Measurements from ENCODE around the gene CALN1. TPM values are rescaled to one million over a fixed set of nuclear protein-coding genes. Genes with fewer than 3 reads are reported as not detected.

The CALN1 gene
- total RNA-seq, 1 donor from 2014 or later, result not detected

DNA sequence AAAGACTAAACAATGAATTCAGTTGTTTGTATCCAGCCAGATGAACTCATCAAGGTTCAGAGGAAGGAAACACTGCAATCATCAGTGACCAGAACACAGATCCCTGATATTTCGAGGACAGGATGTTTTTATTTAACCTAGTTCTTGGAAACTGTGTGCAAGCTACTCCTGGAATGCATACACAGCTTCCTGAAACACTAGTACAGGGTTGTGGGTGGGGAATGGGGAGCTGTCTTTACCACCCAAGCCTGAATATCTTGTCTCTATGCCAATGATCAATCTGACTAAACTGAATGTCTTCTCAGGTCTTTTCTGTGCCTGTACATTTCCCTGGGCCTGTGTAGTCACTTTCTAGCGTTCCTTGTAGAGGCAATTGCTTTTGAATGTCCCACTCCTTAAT, 374.6 kb downstream of the CALN1 start:
- no peak overlapping the region for H3K4me3 ChIP-seq (ENCODE audit: low read depth, low read length)
- DNase-seq (ENCODE audit: low read depth), result no peak
- TF ChIP-seq, protein P1, sequence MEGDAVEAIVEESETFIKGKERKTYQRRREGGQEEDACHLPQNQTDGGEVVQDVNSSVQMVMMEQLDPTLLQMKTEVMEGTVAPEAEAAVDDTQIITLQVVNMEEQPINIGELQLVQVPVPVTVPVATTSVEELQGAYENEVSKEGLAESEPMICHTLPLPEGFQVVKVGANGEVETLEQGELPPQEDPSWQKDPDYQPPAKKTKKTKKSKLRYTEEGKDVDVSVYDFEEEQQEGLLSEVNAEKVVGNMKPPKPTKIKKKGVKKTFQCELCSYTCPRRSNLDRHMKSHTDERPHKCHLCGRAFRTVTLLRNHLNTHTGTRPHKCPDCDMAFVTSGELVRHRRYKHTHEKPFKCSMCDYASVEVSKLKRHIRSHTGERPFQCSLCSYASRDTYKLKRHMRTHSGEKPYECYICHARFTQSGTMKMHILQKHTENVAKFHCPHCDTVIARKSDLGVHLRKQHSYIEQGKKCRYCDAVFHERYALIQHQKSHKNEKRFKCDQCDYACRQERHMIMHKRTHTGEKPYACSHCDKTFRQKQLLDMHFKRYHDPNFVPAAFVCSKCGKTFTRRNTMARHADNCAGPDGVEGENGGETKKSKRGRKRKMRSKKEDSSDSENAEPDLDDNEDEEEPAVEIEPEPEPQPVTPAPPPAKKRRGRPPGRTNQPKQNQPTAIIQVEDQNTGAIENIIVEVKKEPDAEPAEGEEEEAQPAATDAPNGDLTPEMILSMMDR (conservative IDR thresholded peaks at IDR 0.05; ENCODE audit: low read depth, low read length), result no peak

DNA sequence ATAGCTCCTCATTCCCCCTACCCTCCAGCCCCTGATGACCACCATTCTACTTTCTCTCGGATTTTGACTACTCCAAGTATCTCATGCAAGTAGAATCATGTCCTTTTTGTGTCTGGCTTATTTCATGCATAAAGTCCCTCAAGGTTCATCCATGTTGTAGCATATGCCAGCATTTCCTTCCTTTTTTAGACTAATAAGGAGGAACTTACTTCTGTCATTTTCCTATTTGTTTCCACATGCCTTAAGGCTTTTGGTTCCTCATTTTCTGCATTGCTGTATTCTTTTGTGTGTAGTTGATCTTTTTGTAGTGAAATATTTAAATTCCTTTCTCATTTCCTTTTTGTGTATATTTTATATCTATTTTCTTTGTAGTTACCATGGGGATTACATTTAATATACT, 376.9 kb downstream of the CALN1 start:
- TF ChIP-seq, protein P1 (conservative IDR thresholded peaks at IDR 0.05; ENCODE audit: low read depth, low read length), result no peak
- no peak overlapping the region for H3K4me3 ChIP-seq (ENCODE audit: low read depth, low read length)
- no peak for DNase-seq (ENCODE audit: low read depth)

DNA sequence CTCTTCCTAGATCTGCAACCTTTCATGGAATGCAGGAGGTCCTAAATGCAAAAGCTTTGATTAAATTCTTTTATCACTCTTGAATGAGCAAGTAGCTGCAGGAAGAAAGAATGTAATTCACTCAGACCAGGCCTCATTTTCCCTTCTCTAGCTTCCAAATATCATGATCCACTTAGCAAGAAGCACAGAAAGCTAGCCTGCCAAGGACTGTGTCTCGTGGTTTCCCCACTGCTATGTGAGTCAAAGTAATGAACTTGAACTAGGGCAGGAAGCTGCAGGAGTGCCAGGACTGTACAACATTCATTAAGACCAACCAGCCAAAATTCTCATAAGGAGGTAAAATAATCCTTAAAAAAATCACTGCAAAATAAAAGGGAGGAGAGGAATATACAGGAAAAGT, 379.2 kb downstream of the CALN1 start:
- TF ChIP-seq, protein P1 (conservative IDR thresholded peaks at IDR 0.05; ENCODE audit: low read depth, low read length), result no peak
- H3K4me3 ChIP-seq (ENCODE audit: low read depth, low read length), result no peak overlapping the region
- DNase-seq (ENCODE audit: low read depth), result no peak

DNA sequence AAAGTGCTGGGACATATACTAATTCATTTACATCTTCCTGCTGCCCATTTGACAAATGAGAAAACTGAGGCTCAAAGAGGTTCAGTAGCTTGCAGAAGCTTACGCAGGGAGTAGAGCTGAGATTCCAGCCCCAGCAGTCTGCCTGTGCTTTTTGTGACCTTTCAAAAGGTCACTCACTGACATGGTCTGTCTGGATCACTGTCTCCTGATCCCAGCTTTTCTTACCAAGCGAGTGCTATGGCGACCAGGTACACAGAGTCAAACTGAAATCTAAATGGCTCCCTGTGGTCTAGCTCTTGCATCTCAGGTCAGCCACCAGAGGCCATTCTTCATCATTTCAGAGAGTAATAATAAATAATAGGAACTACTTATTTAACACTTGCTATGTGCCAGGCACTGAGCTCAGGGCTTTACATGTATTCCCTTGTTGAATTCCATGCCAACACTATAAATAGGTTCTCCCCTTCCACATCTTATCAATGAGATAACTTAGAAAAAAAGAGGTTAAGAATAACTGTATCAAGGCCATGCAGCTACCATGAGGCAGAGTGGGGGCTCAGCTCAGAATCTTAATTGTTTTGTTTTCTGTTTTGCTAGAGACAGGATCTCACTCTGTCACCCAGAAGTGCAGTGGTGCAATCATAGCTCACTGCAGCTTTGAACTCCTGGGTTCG, 381.0 kb downstream of the CALN1 start:
- DNase-seq (ENCODE audit: low read depth), result no peak
- no peak overlapping the region for H3K4me3 ChIP-seq (ENCODE audit: low read depth, low read length)
- TF ChIP-seq, protein P1 (conservative IDR thresholded peaks at IDR 0.05; ENCODE audit: low read depth, low read length), result no peak

DNA sequence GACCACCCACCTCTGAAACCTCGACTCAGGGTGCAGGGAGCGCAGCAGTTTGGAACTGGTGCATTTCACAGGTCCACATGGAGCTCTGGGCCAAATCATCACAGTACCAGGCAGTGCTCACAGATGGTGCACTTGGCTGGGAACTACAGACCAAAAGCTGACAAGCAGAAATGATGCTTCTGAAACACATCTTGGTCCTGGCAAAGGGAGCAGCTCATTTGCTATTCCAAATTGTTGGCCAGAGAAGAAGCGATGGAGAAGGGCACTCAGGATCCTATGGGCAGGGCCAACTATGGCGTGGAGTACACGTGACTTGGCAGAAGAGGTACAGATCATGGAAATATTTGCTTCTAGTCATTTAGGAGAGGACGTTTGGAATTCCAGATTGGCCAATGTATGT, 383.9 kb downstream of the CALN1 start:
- TF ChIP-seq, protein P1 (conservative IDR thresholded peaks at IDR 0.05; ENCODE audit: low read depth, low read length), result no peak
- no peak for DNase-seq (ENCODE audit: low read depth)

DNA sequence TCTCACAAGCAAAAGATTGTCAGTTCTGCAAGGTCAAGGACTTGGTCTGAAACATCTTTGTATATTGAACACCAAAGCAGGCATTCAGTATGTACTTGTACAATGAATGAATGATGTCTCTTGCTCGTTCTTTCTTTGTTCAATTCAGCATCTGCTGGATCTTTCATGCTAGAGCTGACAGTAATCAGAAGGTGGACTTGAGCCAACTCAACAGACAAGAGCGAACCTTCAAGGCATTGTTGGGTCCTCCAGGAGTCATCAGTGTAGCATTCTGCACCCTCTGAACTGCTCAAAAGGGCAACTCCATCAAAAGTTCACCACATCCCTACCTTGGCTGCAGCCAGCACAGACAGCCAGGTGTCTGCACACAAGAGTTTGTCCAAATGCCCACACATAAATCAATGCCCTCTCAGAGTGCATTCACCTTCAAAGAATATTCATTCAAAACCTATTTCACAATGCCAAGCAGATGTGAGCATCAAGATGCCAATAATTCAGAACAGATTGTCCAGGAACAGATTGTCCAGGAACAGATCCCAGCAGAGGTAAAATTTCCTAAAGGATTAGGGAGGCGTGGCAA, 386.7 kb downstream of the CALN1 start:
- H3K4me3 ChIP-seq (ENCODE audit: low read depth, low read length), result no peak overlapping the region
- no peak for DNase-seq (ENCODE audit: low read depth)
- TF ChIP-seq, protein P1 (conservative IDR thresholded peaks at IDR 0.05; ENCODE audit: low read depth, low read length), result no peak

More for the DNA sequence above, 383.9 kb downstream of the CALN1 start:
- no peak overlapping the region for H3K4me3 ChIP-seq (ENCODE audit: low read depth, low read length)

DNA sequence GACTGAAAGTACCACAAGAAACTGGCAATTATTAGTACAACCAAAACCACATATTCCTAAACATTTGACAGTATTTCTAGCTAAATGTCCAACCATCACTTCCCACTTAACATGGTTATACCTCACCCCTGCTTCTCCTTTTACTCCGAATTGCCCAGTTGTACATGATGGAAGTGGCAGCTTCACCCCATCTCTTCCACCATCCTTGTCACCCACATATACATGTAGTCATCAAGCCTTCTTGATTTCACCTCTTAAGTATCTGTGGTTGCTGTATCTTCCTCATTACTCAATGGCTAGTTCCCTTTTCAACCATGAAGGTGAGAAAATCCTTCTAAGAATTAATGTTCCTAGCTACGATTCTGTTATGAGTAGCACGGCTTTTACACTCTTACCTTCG, 388.2 kb downstream of the CALN1 start:
- no peak overlapping the region for H3K4me3 ChIP-seq (ENCODE audit: low read depth, low read length)
- TF ChIP-seq, protein P1 (conservative IDR thresholded peaks at IDR 0.05; ENCODE audit: low read depth, low read length), result no peak
- no peak for DNase-seq (ENCODE audit: low read depth)

All from epithelial cell of proximal tubule (primary cell).